Erythroblast (primary cell): ENCODE measurements around the gene UQCRFS1.

Source experiments
- GATA1 ChIP-seq: IDR thresholded peaks from 2 replicates; pipeline ENCODE4 v1.6.1; 2011; ENCODE audit warnings: low read depth, mild to moderate bottlenecking, control low read depth, low read length, moderate library complexity
- POLR2A ChIP-seq: IDR thresholded peaks from 2 replicates; pipeline ENCODE4 v1.6.1; 2011; ENCODE audit warnings: mild to moderate bottlenecking, low read length

GRCh38 chr19:29211562-29212355 lies 1.2 kb downstream of the UQCRFS1 start:
- no peak for TF ChIP-seq POLR2A
- no peak for TF ChIP-seq GATA1
